OCI-LY7 (cell line): Measurements from ENCODE around the gene CTU2. TPM values are rescaled to one million over a fixed set of nuclear protein-coding genes. Genes with fewer than 3 reads are reported as not detected.

Source experiments
- BruUV-seq: library from RNA; stranded (reverse); fragments of 400-500 nt; replicated peaks from 2 replicates; lab custom pipeline; 2021; lab: Mats Ljungman, UMichigan
- CTCF ChIA-PET: fragments of 300-600 bp; sonication (Branson Sonifier 250); formaldehyde crosslinking; loops from one replicate; lab custom pipeline; 2022; ENCODE audit warnings: antibody characterized with exemption; ENCODE audit not compliant: unreplicated experiment; lab: Charles Lee
- POLR2A ChIA-PET: fragments of 300-600 bp; sonication (Branson Sonifier 250); formaldehyde crosslinking; loops from one replicate; lab custom pipeline; 2022; ENCODE audit warnings: antibody characterized with exemption; lab: Charles Lee
- DNase-seq: peaks from one replicate; pipeline ENCODE4 v3.0.0-alpha.2; 2015; ENCODE audit warnings: low spot score
- H2AFZ ChIP-seq: fragments of 200-600 bp; sonication (generic), shearing (Covaris generic); 2 replicates; pipeline ENCODE4 v1.6.1; 2014; ENCODE audit warnings: mild to moderate bottlenecking, antibody characterized with exemption, low read length, moderate library complexity
- H3K27ac ChIP-seq: fragments of 200-600 bp; sonication (generic); 2 replicates; pipeline ENCODE4 v1.5.1; 2014; ENCODE audit warnings: mixed run types, low read depth, mild to moderate bottlenecking, moderate library complexity, low read length, inconsistent platforms; ENCODE audit not compliant: poor library complexity, severe bottlenecking
- H3K36me3 ChIP-seq: fragments of 200-600 bp; sonication (generic); 2 replicates; pipeline ENCODE4 v1.6.1; 2014; ENCODE audit warnings: mild to moderate bottlenecking, antibody characterized with exemption, low read length, moderate library complexity, mixed read lengths; ENCODE audit not compliant: insufficient read depth
- H3K4me1 ChIP-seq: fragments of 200-600 bp; sonication (generic); 2 replicates; pipeline ENCODE4 v1.5.1; 2014; ENCODE audit warnings: mild to moderate bottlenecking, low read length; ENCODE audit not compliant: insufficient read depth, poor library complexity, severe bottlenecking
- H3K4me2 ChIP-seq: fragments of 200-600 bp; sonication (generic); 2 replicates; pipeline ENCODE4 v1.6.1; 2014; ENCODE audit warnings: mild to moderate bottlenecking, low read length
- H3K4me3 ChIP-seq: fragments of 200-600 bp; sonication (generic); 2 replicates; pipeline ENCODE4 v1.5.1; 2014; ENCODE audit warnings: mild to moderate bottlenecking, low read depth, low read length; ENCODE audit not compliant: poor library complexity, severe bottlenecking
- H3K79me2 ChIP-seq: fragments of 200-600 bp; sonication (generic); 2 replicates; pipeline ENCODE4 v1.6.1; 2016; ENCODE audit warnings: low read depth, mild to moderate bottlenecking, low read length, moderate library complexity, mixed read lengths; ENCODE audit not compliant: insufficient read depth
- H3K9me2 ChIP-seq: fragments of 200-600 bp; sonication (generic); 2 replicates; pipeline ENCODE4 v1.6.1; 2016; ENCODE audit warnings: mild to moderate bottlenecking, low read length, mixed read lengths; ENCODE audit not compliant: insufficient read depth
- H3K9me3 ChIP-seq: fragments of 200-600 bp; sonication (generic); 2 replicates; pipeline ENCODE4 v1.6.1; 2014; ENCODE audit warnings: mild to moderate bottlenecking, mixed run types, low read length, mixed read lengths
- H4K20me1 ChIP-seq: fragments of 200-600 bp; sonication (generic); 2 replicates; pipeline ENCODE4 v1.6.1; 2014; ENCODE audit warnings: mild to moderate bottlenecking, antibody characterized with exemption, low read length, moderate library complexity, mixed read lengths; ENCODE audit not compliant: insufficient read depth
- CTCF ChIP-seq: fragments of 200-600 bp; sonication (generic); conservative IDR thresholded peaks from 2 replicates; pipeline ENCODE4 v1.5.1; 2014; ENCODE audit warnings: mild to moderate bottlenecking, antibody characterized with exemption, low read length, moderate library complexity, mixed read lengths
- EZH2phosphoT487 ChIP-seq: fragments of 200-600 bp; sonication (generic); IDR thresholded peaks from 2 replicates; pipeline ENCODE4 v1.6.1; 2018; ENCODE audit warnings: low read depth, borderline replicate concordance, mild to moderate bottlenecking, mixed run types, antibody characterized with exemption, low read length, moderate library complexity, mixed read lengths
- intact Hi-C: fragments of 100-400 bp; cut with micrococcal nuclease; formaldehyde crosslinking; loops from one replicate; pipeline ENCODE4 v1.10.0; 2022; ENCODE audit not compliant: unreplicated experiment
- total RNA-seq, 2 experiments: library from RNA; depleted of rRNA in 1 of 2; stranded (reverse); fragments of >200 nt in 1 of 2; shearing (Covaris generic) in 1 of 2; gene quantifications; 2 replicates each; pipeline ENCODE4 v1.2.3, GENCODE V29; 2014 to 2022

CTU2 gene
- total RNA-seq, 2 experiments from 2014 or later, result 21.9 to 24.4 TPM

GRCh38 chr16:88758227-88758943, 52.1 kb downstream of the CTU2 start:
- intact Hi-C loops, result no loop called here
- H3K4me2 ChIP-seq, result no peak overlapping the region
- ChIA-PET CTCF (no interaction called here), POLR2A (no interaction called here)
- no peaks in the 10 kb centered on the region for H3K9me3 ChIP-seq
- no peak overlapping the region for H2AFZ ChIP-seq
- no peak overlapping the region for H3K4me3 ChIP-seq
- no peak for TF ChIP-seq CTCF
- no peak for TF ChIP-seq EZH2phosphoT487
- H3K4me1 ChIP-seq, result peaks cover 5% of the 10 kb centered on the region
- H4K20me1 ChIP-seq, result peaks cover 8% of the 10 kb centered on the region; the same call in 1 of the 2 replicates
- H3K36me3 ChIP-seq, result no peaks in the 10 kb centered on the region
- H3K79me2 ChIP-seq, result no peaks in the 10 kb centered on the region
- no peaks in the 10 kb centered on the region for H3K9me2 ChIP-seq
- no peak overlapping the region for H3K27ac ChIP-seq
- BruUV-seq, result no TSS peak
- no peak for DNase-seq

- Histone ChIP-seq H3K4me3 (no peak overlapping the region), H3K36me3 (no peaks in the 10 kb centered on the region), H4K20me1 (peaks cover 8% of the 10 kb centered on the region; the same call in 1 of the 2 replicates), H3K27ac (no peak overlapping the region), H3K4me1 (peaks cover 5% of the 10 kb centered on the region), H3K9me3 (no peaks in the 10 kb centered on the region), H3K9me2 (no peaks in the 10 kb centered on the region), H2AFZ (no peak overlapping the region), H3K79me2 (no peaks in the 10 kb centered on the region), H3K4me2 (no peak overlapping the region)
- ChIA-PET CTCF (no interaction called here), POLR2A (no interaction called here)
- no TSS peak for BruUV-seq
- intact Hi-C loops, result no loop called here
- DNase-seq, result no peak
- TF ChIP-seq CTCF (no peak), EZH2phosphoT487 (no peak)
Observed at GRCh38 chr16:88758944-88759244, 52.6 kb downstream of the CTU2 start.

GRCh38 chr16:88759245-88759975, 53.1 kb downstream of the CTU2 start:
- Histone ChIP-seq H3K79me2 (no peaks in the 10 kb centered on the region), H3K36me3 (no peaks in the 10 kb centered on the region), H3K4me3 (no peak overlapping the region), H3K4me2 (no peak overlapping the region; the same call in 1 of the 2 replicates), H2AFZ (no peak overlapping the region), H3K27ac (no peak overlapping the region), H3K9me2 (no peaks in the 10 kb centered on the region), H3K4me1 (peaks cover 5% of the 10 kb centered on the region), H4K20me1 (peaks cover 8% of the 10 kb centered on the region; the same call in 1 of the 2 replicates), H3K9me3 (no peaks in the 10 kb centered on the region)
- TF ChIP-seq CTCF (no peak), EZH2phosphoT487 (no peak)
- ChIA-PET POLR2A (no interaction called here), CTCF (interaction anchor here (0.7 kb wide), 1 partner anchor 22 kb away, joined by 3 read pairs; no protein-coding TSS in a partner anchor)
- DNase-seq, result no peak
- intact Hi-C loops, result no loop called here
- BruUV-seq, result no TSS peak
